ENCODE data around the gene ADARB2. TPM values are rescaled to one million over a fixed set of nuclear protein-coding genes. Genes with fewer than 3 reads are reported as not detected.

Gene ADARB2
- total RNA-seq, 1 donor from 2014 or later = 0.10 TPM

GRCh38 chr10:1611936-1612550 lies 125.3 kb downstream of the ADARB2 start:
- no peak for DNase-seq

DNA sequence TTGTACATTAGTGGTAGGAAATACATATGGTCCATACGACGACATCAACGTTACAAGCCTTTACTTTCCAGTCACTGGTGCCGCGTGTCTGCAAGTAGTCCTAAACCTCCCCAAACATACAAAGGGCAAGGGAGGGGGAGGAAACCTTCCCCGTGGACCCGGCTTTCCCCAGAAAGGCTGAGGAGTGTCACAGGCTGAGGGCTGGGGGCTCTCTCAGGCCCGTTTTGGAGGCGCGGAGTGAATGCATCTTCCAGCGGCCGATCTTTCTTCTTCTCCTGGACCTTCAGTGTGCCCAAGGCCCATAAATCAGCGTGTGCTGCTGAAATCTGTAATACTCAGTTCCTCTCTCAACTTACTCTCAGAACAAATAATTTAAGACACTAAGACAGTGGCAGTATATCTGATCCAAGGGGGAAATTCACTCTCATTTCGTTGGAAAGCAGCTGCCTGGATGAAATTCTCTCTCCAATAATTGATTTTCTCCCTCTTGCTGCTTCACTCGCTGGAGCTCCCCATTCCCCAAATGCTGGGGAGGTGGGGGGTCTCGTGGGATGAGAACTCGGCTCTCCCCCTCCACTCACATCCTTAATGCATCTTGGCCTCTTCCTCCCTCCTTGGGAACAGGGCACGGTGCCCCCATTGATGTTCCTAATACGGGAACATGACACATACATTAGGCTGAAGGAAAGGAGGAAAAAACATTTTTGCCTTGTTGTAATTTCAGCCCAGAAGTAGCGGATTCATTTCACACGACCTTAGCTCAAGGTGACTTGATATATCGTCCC lies 126.1 kb downstream of the ADARB2 start:
- no peak for DNase-seq

DNA sequence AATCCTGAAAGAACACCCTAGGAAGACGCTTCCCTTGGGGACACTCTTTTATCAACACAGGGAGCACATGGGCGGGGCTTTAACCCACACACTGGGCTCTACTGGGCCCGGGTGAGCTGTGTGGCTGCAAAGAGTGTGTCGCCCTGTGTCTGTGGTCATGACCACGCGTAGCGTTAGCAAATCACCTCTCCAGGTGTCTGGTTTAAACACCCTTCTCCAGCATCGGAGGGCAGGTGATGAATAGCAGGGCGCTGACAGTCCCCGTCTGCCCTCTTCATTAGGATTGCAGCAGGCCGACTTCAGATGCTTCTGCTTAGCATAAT lies 127.7 kb downstream of the ADARB2 start:
- no peak for DNase-seq

GRCh38 chr10:1608851-1609647 lies 128.3 kb downstream of the ADARB2 start:
- no peak for DNase-seq

GRCh38 chr10:1608408-1608807 lies 128.9 kb downstream of the ADARB2 start:
- no peak for DNase-seq

DNA sequence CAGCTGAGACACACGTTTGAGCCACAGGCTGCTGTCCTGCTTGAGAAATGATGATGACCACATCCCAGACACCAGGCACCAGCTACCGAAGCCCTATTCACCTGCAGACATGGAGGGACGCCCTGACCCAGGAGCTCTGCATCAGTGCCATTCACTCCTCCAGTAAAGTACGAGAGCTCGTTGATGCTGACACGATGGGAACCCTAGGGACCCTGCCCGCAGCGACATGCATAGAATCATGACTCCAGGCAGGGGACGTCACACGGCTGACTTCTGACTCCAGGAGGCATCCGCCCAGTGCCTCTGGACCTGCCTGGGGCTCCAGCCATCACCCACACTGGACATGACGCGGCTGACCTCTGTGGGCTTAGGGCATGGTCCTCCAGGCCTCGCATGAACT lies 129.9 kb downstream of the ADARB2 start:
- no peak for DNase-seq

- no peak for DNase-seq
Measured at GRCh38 chr10:1605999-1606940, 131.1 kb downstream of the ADARB2 start.

DNA sequence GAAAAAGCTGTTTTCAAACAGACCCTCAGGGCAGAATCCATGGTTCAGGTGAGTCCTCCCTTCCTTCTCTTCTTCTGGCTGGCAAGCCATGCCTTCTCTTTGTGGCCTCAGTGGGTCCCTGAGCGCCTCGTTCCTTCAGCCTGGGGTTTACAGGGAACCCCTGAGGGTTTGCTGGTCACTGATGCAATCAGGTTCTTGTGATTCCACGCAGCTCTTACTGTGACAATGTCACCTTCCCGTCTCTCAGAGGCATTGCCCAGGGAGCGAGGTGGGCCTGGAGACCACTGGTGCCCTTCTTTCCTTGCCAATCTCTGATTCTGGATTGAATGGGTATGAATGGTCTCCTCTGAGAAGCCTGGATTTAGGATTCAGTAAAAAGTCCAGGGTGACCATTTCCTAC lies 132.2 kb downstream of the ADARB2 start:
- DNase-seq = no peak

GRCh38 chr10:1604246-1604645 lies 133.1 kb downstream of the ADARB2 start:
- DNase-seq = no peak

GRCh38 chr10:1603181-1603580 lies 134.1 kb downstream of the ADARB2 start:
- DNase-seq = no peak

- DNase-seq = no peak
Measured at GRCh38 chr10:1602037-1602484, 135.3 kb downstream of the ADARB2 start.

GRCh38 chr10:1601406-1601805 lies 135.9 kb downstream of the ADARB2 start:
- peak; percentile 55 for DNase-seq

- DNase-seq = peak; percentile 60
Measured at GRCh38 chr10:1600861-1601260, 136.5 kb downstream of the ADARB2 start.

DNA sequence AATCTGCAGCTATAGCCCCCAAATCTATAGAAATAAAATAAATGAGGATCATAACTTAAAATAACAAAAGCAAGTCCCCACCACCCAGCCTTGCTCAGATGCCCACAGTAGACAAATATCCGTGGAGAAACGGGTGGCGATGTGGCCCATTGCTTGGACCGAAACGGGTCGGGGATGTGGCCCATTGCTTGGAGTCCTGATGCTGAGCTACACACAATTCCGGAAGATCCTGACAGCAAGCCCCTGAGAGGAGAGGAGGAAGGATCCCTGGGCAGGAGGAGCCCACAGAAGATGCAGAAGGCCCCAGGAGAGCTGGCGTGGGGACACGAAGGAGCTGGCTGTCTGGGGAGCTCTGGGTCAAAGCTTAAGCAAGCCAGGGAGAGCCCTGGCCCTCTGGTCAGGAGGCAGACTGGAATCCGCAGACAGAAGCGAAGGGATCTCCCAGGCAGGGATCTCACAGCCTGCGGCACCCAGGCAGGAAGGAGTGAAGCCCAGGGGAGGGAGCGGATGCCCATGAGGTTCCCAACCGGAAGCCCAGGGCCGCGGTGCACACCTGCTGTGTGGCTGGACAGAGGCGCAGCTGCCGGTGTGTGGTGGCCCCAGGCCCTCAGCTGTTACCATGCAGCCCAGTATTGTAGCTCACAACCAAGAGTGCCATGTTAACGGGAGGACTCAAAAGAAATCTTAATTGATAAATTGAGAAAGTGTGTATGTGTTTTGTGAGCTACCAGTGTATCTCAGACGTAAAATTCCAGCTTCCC lies 138.8 kb downstream of the ADARB2 start:
- no peak for DNase-seq

DNA sequence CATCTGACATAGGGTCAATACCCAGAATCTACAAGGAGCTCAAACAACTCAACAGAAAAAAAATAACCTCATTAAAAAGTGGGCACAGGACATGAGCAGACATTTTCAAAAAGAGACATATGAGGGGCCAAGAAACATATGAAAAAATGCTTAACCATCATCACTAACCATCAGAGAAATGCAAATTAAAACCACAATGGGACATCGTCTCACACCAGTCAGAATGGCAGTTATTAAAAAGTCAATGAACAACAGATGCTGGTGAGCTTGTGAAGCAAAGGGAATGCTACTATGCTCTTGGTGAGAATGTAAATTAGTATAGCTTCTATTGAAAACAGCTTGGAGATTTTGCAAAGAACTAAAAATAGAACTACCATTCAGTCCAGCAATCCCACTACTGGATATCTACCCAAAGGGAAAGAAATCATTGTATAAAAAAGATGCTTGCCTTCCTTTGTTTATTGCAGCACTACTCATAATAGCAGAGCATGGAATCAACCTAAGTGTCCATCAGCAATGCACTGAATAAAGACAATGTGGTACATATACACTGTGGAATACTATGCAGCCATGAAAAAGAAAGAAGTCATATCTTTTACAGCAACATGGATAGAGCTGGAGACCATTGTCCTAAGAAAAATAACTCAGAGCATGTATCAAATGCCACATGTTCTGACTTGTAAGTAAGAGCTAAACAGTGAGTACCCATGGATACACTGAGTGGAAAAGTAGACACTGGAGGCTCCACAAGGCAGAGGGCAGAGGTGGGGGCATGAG lies 139.8 kb downstream of the ADARB2 start:
- no peak for DNase-seq

- no peak for DNase-seq
Measured at GRCh38 chr10:1596482-1597099, 140.7 kb downstream of the ADARB2 start.

GRCh38 chr10:1595726-1596125 lies 141.6 kb downstream of the ADARB2 start:
- peak; percentile 11 for DNase-seq

- DNase-seq = no peak
Measured at GRCh38 chr10:1595242-1595600, 142.1 kb downstream of the ADARB2 start.

DNA sequence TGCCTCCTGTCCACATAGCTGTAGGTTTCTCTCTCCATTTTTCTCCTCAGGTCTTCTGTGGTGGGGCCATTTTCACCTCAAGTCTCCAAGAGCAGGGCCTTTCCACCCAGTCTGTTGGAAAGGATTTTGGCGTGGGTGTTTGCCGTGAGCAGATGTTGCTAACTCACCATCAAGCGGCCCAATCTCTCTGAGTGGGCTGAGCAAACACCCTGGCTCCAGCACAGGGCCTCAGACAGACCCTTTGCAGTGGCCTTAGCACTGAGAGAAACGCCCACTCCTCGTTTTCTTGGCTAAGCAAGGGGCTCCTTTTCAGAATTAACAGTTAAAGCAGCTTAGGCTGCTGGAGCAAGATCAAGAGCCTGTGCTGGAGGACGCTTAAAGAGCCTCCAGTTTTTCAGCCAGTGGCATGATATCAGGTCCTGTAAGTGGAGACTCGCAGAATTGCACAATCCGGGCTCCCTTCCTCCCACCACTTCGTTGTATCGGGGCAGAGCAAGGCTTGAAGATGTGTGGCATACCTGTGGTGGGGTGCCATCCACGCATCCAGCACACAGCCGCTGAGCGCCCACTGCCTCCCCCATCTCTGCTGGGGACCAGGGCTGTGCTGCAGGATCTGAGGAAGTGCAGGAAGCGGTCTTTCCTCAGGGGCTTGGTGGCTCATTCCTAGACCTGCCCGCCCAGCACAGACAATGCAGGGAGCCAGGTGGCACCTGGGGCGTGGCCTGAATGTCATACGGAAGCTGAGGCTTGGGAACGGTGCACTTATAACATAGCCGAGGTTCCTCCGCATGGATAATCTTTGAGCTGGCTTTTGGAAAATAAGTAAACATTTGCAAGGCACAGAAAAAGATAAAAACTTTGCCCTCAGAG lies 142.7 kb downstream of the ADARB2 start:
- peak; percentile 24 for DNase-seq
